GM21526 (cell line): ENCODE measurements around the gene PLPP3.
"Not testable (repeated sequence)": the region's sequence is repeated elsewhere in the genome, so short reads cannot be mapped to it uniquely, and the experiment has no call there.

ENCODE experiments used
- ATAC-seq: cut with Tn5 transposase; IDR thresholded peaks from one replicate; pipeline ENCODE4 v1.9.1; 2021; ENCODE audit warnings: moderate library complexity; ENCODE audit not compliant: unreplicated experiment, low FRiP score

The PLPP3 gene

GRCh38 chr1:56578963-56579875 is at the start of gene PLPP3:
PLPP3 (minus strand) TSS chr1:56579563; CDS start chr1:56579016, 547 bp downstream.
- ATAC-seq: no peak

GRCh38 chr1:56627636-56628039 is 48.3 kb upstream of the PLPP3 start:
- ATAC-seq: no peak

- no peak for ATAC-seq
Measured at GRCh38 chr1:56627019-56627635, 47.8 kb upstream of the PLPP3 start.

GRCh38 chr1:56626546-56626945 is 47.2 kb upstream of the PLPP3 start:
- ATAC-seq: no peak

- ATAC-seq: no peak
Measured at GRCh38 chr1:56625819-56626440, 46.6 kb upstream of the PLPP3 start.

GRCh38 chr1:56617141-56617540 is 37.8 kb upstream of the PLPP3 start:
- no peak for ATAC-seq

- ATAC-seq: not testable (repeated sequence)
Measured at GRCh38 chr1:56610770-56611169, 31.4 kb upstream of the PLPP3 start.

GRCh38 chr1:56610097-56610496 is 30.7 kb upstream of the PLPP3 start:
- not testable (repeated sequence) for ATAC-seq

- not testable (repeated sequence) for ATAC-seq
Measured at GRCh38 chr1:56595397-56596191, 16.2 kb upstream of the PLPP3 start.

- no peak for ATAC-seq
Measured at GRCh38 chr1:56591909-56592308, 12.5 kb upstream of the PLPP3 start.

- ATAC-seq: no peak
Measured at GRCh38 chr1:56590520-56591011, 11.2 kb upstream of the PLPP3 start.

GRCh38 chr1:56589369-56589768 is 10.0 kb upstream of the PLPP3 start:
- ATAC-seq: no peak

- ATAC-seq: no peak
Measured at GRCh38 chr1:56586502-56586901, 7.1 kb upstream of the PLPP3 start.

- no peak for ATAC-seq
Measured at GRCh38 chr1:56585985-56586384, 6.6 kb upstream of the PLPP3 start.

GRCh38 chr1:56584910-56585528 is 5.7 kb upstream of the PLPP3 start:
- no peak for ATAC-seq

- no peak for ATAC-seq
Measured at GRCh38 chr1:56583957-56584468, 4.7 kb upstream of the PLPP3 start.

GRCh38 chr1:56580771-56581170 is 1.4 kb upstream of the PLPP3 start:
- ATAC-seq: no peak

GRCh38 chr1:56578138-56578962 is 1.0 kb downstream of the PLPP3 start:
- no peak for ATAC-seq
